Breast epithelium (tissue), 4 donors: ENCODE data around the gene CITED2. TPM values are rescaled to one million over a fixed set of nuclear protein-coding genes. Genes with fewer than 3 reads are reported as not detected.

Source experiments
- DNase-seq, 2 donors: peaks; one replicate each; pipeline ENCODE4 v3.0.0-alpha.2; 2019; ENCODE audit warnings: low spot score in 2 of 2
- H3K27ac ChIP-seq, 2 donors: fragments of 200-600 bp; sonication (generic) in 1 of 2; one replicate each; pipeline ENCODE4 v1.5.1; 2016 to 2019; ENCODE audit warnings: mild to moderate bottlenecking in 1 of 2
- H3K27me3 ChIP-seq, 2 donors: fragments of 200-600 bp; sonication (generic) in 1 of 2; one replicate each; pipeline versions ENCODE4 v1.5.1 to v1.6.0; 2017 to 2019; ENCODE audit warnings: control low read depth in 1 of 2, mild to moderate bottlenecking in 1 of 2
- H3K36me3 ChIP-seq: fragments of 200-600 bp; one replicate; pipeline ENCODE4 v1.5.1; 2019
- H3K4me1 ChIP-seq, 2 donors: fragments of 200-600 bp; sonication (generic); one replicate each; pipeline ENCODE4 v1.5.1; 2016 to 2019; ENCODE audit warnings: control low read depth in 1 of 2
- H3K4me3 ChIP-seq, 3 donors: fragments of 200-600 bp; sonication (generic); 1 replicate in 2 of 3; 2 replicates in 1 of 3; pipeline ENCODE4 v1.5.1; 2016 to 2019; ENCODE audit warnings: mild to moderate bottlenecking in 3 of 3, moderate library complexity in 2 of 3
- H3K9me3 ChIP-seq, 2 donors: fragments of 200-600 bp; sonication (generic) in 1 of 2; one replicate each; pipeline ENCODE4 v1.5.1; 2016 to 2019; ENCODE audit warnings: control low read depth in 1 of 2
- POLR2A ChIP-seq: fragments of 450-650 bp; IDR thresholded peaks from one replicate; pipeline ENCODE4 v1.6.1; 2016; ENCODE audit warnings: antibody characterized with exemption, mild to moderate bottlenecking, moderate library complexity
- POLR2AphosphoS5 ChIP-seq, 3 donors: sonication (generic); formaldehyde crosslinking; IDR thresholded peaks; one replicate each; pipeline ENCODE4 v1.6.1; 2017; ENCODE audit warnings: antibody characterized with exemption in 3 of 3
- intact Hi-C: fragments of 100-400 bp; cut with DNase I; formaldehyde crosslinking; loops from one replicate; pipeline ENCODE4 v1.15.1; 2023; ENCODE audit warnings: low total_unique reads
- total RNA-seq, 3 donors: library from RNA; depleted of rRNA; stranded (reverse); fragments of >200 nt; gene quantifications; one replicate each; pipeline ENCODE4 v1.1.0, GENCODE V29; 2016
- TF ChIP-seq, protein P1 (sequence below), 3 donors: fragments of 450-650 bp; IDR thresholded peaks; one replicate each; pipeline ENCODE4 v1.5.1; 2016 to 2017; ENCODE audit warnings: antibody characterized with exemption in 3 of 3, mild to moderate bottlenecking in 3 of 3, moderate library complexity in 3 of 3

Gene CITED2
- total RNA-seq, 3 donors from 2014 or later: 211 to 342 (median 300) TPM

DNA sequence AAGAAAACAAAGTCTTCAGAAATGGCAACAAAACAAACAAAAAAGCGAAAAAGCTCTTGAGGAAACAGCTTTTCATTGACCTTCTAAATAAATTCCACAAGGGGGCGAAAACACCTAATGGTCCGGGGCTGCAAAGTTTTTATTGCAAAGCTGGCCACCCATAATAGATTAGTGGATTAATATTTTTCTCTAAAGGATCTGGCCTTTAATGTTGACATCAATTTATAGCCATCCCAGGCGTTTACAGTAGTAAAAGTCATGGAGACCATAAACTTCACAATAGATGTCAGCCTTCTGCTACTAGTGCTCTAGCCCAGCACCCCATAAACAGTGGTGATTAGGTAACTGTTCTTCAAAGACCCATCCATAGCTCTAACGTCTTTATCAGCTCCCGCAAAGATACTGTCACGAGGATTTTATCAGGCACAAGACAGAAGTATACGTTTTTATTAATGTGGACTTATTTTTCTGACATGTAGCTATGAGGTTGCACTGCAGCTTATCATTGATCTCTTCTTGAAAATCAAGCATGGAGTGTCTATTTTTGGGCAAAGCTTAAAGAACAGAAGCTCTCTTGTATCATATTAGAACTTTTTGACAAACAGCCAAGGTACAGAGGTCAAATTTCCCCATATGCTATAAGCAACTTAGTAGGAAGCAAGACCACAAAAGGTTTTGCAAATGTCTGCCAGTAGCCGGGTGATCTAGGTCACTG lies 4.7 kb downstream of the CITED2 start:
- H3K27ac ChIP-seq: peak overlapping the region; percentile 75 to 97
- TF ChIP-seq, protein P1, sequence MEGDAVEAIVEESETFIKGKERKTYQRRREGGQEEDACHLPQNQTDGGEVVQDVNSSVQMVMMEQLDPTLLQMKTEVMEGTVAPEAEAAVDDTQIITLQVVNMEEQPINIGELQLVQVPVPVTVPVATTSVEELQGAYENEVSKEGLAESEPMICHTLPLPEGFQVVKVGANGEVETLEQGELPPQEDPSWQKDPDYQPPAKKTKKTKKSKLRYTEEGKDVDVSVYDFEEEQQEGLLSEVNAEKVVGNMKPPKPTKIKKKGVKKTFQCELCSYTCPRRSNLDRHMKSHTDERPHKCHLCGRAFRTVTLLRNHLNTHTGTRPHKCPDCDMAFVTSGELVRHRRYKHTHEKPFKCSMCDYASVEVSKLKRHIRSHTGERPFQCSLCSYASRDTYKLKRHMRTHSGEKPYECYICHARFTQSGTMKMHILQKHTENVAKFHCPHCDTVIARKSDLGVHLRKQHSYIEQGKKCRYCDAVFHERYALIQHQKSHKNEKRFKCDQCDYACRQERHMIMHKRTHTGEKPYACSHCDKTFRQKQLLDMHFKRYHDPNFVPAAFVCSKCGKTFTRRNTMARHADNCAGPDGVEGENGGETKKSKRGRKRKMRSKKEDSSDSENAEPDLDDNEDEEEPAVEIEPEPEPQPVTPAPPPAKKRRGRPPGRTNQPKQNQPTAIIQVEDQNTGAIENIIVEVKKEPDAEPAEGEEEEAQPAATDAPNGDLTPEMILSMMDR (IDR thresholded peaks at IDR 0.05): peak; percentile 67 to 79 (median 75)
- TF ChIP-seq POLR2A: no peak
- TF ChIP-seq POLR2AphosphoS5 (IDR thresholded peaks at IDR 0.05): no peak
- H3K4me1 ChIP-seq: peaks cover 5 to 7% of the 10 kb centered on the region in 2 donors
- no peak for DNase-seq
- no peaks in the 10 kb centered on the region for H3K9me3 ChIP-seq
- H3K27me3 ChIP-seq: no peaks in the 10 kb centered on the region
- H3K4me3 ChIP-seq: peak overlapping the region; percentile 93 to 95 (median 93)
- intact Hi-C loops: loop anchor here (10.0 kb wide), 1 partner anchor 1105 kb away; no protein-coding TSS in a partner anchor
- H3K36me3 ChIP-seq: no peaks in the 10 kb centered on the region

DNA sequence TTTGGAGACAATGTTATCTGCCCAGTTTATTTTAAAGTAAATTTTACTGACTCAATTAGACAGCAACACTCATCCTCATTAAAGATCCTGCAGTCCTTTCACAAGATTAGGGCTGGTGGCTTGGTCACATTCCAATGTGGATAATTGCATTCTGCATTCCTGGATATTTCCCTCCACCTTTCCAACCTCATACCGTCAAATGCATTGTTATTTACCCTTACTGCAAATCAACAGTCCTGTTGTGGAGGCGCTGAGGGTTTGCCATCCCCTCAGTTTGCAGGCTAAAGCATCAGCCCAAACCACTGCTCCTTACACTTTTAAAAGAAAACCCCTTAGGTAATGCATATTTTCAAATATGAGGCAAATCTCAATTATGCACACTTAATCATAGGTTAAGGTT lies 5.4 kb downstream of the CITED2 start:
- no peaks in the 10 kb centered on the region for H3K9me3 ChIP-seq
- no peaks in the 10 kb centered on the region for H3K27me3 ChIP-seq
- H3K4me1 ChIP-seq: peaks cover 5 to 7% of the 10 kb centered on the region in 2 donors
- no peak overlapping the region for H3K4me3 ChIP-seq
- no peaks in the 10 kb centered on the region for H3K36me3 ChIP-seq
- TF ChIP-seq, protein P1 (IDR thresholded peaks at IDR 0.05): no peak
- TF ChIP-seq POLR2AphosphoS5 (IDR thresholded peaks at IDR 0.05) (no peak), POLR2A (no peak)
- no peak for DNase-seq
- intact Hi-C loops: no loop called here
- H3K27ac ChIP-seq: no peak overlapping the region

DNA sequence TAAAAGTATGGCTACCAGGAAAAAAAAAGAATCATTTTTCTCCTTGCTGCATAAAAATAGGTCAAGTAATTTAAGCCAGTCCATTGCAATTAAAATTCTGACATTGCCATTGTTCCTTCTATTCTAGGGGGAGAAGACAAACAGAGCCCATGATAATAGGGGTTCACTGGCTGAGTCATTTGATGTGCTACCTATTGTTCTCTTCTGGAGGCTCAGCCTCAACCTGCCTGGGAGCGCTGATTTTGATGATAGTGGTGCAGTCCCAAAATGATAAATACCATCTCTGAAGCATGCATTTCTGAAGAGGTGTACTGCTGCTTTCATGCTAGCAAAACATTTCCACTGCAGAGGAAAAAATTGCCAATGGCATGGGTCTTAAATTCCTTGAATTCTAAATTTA lies 5.8 kb downstream of the CITED2 start:
- H3K36me3 ChIP-seq: no peaks in the 10 kb centered on the region
- no peaks in the 10 kb centered on the region for H3K27me3 ChIP-seq
- no peak overlapping the region for H3K27ac ChIP-seq
- H3K4me1 ChIP-seq: peaks cover 5 to 7% of the 10 kb centered on the region in 2 donors
- no peaks in the 10 kb centered on the region for H3K9me3 ChIP-seq
- TF ChIP-seq POLR2AphosphoS5 (IDR thresholded peaks at IDR 0.05) (no peak), POLR2A (no peak)
- TF ChIP-seq, protein P1 (IDR thresholded peaks at IDR 0.05): no peak
- intact Hi-C loops: no loop called here
- H3K4me3 ChIP-seq: no peak overlapping the region
- no peak for DNase-seq

DNA sequence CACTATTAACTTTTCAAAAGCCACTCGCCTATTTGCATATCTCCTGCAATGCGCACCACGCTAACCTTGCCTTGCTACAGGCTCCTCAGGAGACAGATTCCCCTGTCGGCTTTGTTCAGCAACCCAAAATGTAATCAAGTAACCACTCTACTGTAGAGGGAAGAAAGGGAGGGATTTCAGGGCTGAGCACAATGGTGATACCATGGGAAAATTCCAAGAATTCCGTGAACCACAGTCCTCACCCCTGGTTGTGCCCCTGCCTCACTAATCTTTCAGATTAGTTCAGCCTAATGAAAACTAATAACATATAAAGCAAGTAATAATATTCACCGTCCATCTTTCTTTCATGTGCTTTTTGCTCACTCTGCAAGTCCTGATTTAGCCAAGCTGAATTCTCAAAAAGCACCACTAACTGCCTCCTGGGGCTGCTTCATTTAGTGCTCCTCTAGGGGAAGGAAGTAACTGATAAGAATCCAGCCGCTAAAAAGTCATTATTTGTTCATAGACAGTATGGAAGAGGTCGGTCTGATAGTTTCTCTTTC lies 6.6 kb downstream of the CITED2 start:
- Histone ChIP-seq H3K27me3 (no peaks in the 10 kb centered on the region), H3K9me3 (no peaks in the 10 kb centered on the region), H3K36me3 (no peaks in the 10 kb centered on the region), H3K4me3 (no peak overlapping the region), H3K27ac (no peak overlapping the region), H3K4me1 (peaks cover 5 to 7% of the 10 kb centered on the region in 2 donors)
- intact Hi-C loops: no loop called here
- no peak for TF ChIP-seq POLR2A
- TF ChIP-seq POLR2AphosphoS5 (IDR thresholded peaks at IDR 0.05): no peak
- TF ChIP-seq, protein P1 (IDR thresholded peaks at IDR 0.05): no peak
- no peak for DNase-seq

DNA sequence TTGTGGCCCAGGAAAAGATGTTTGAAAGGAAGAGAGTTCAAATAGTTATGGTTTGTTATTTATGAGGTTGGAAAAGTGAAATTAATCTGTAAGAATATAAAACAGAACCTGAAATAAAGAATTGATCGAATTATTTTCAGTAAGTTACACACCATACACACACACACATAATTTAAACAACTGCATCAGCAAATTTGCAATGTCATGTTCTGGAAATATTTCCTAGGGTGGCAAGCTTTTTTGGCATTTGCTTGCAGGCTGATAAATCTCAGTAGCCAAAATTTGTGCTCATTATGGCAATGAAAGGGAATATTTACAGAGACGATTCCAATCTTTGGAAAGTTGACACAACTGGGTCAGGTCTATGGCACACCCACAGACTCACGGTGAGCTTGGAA lies 9.5 kb downstream of the CITED2 start:
- H3K4me3 ChIP-seq: no peak overlapping the region
- TF ChIP-seq POLR2A (no peak), POLR2AphosphoS5 (IDR thresholded peaks at IDR 0.05) (no peak)
- TF ChIP-seq, protein P1 (IDR thresholded peaks at IDR 0.05): no peak

More for the DNA sequence above, 9.5 kb downstream of the CITED2 start:
- intact Hi-C loops: loop anchor here (5.0 kb wide), 1 partner anchor 288 kb away; no protein-coding TSS in a partner anchor
- Histone ChIP-seq H3K27me3 (no peaks in the 10 kb centered on the region), H3K36me3 (no peaks in the 10 kb centered on the region), H3K4me1 (peaks cover 5 to 7% of the 10 kb centered on the region in 2 donors), H3K9me3 (no peaks in the 10 kb centered on the region), H3K27ac (no peak overlapping the region)
- no peak for DNase-seq
